Breast epithelium (tissue), 3 donors: ENCODE data around the gene RXRG.

ENCODE experiments used
- CTCF ChIP-seq, 3 donors: fragments of 450-650 bp; IDR thresholded peaks; one replicate each; pipeline ENCODE4 v1.5.1; 2016 to 2017; ENCODE audit warnings: antibody characterized with exemption in 3 of 3, mild to moderate bottlenecking in 3 of 3, moderate library complexity in 3 of 3
- POLR2AphosphoS5 ChIP-seq, 3 donors: sonication (generic); formaldehyde crosslinking; IDR thresholded peaks; one replicate each; pipeline ENCODE4 v1.6.1; 2017; ENCODE audit warnings: antibody characterized with exemption in 3 of 3

GRCh38 chr1:165415068-165415467 lies 29.9 kb downstream of the RXRG start:
- no peak for TF ChIP-seq CTCF (IDR thresholded peaks at IDR 0.05)
- no peak for TF ChIP-seq POLR2AphosphoS5 (IDR thresholded peaks at IDR 0.05)
